Urothelium cell line (cell line): ENCODE measurements around the gene GJE1.

ENCODE experiments used
- DNase-seq: peaks from one replicate; pipeline ENCODE4 v3.0.0; 2011; ENCODE audit warnings: low spot score, mixed read lengths
- FAIRE-seq: peaks from 2 replicates; lab custom pipeline; 2011; peaks lifted over from hg19 to GRCh38; lab: Jason Lieb, UNC

The GJE1 gene

GRCh38 chr6:142162780-142163179, 30.1 kb downstream of the GJE1 start:
- DNase-seq (no peak), FAIRE-seq (no peak)

- DNase-seq (no peak), FAIRE-seq (no peak)
These were observed 32.5 kb downstream of the GJE1 start for GRCh38 chr6:142165227-142165626.

- FAIRE-seq, result no peak
These were observed 34.3 kb downstream of the GJE1 start for GRCh38 chr6:142167071-142167470.

GRCh38 chr6:142167486-142167885, 34.8 kb downstream of the GJE1 start:
- FAIRE-seq (no peak), DNase-seq (no peak)

More at GRCh38 chr6:142167071-142167470, 34.3 kb downstream of the GJE1 start:
- DNase-seq, result no peak

- FAIRE-seq (no peak), DNase-seq (no peak)
These were observed 38.6 kb downstream of the GJE1 start for GRCh38 chr6:142171351-142171750.

- DNase-seq (no peak), FAIRE-seq (no peak)
These were observed 40.0 kb downstream of the GJE1 start for GRCh38 chr6:142172758-142173157.

GRCh38 chr6:142173980-142174379, 41.3 kb downstream of the GJE1 start:
- FAIRE-seq, result no peak

GRCh38 chr6:142174703-142175102, 42.0 kb downstream of the GJE1 start:
- FAIRE-seq (no peak), DNase-seq (no peak)

More at GRCh38 chr6:142173980-142174379, 41.3 kb downstream of the GJE1 start:
- DNase-seq, result no peak

- FAIRE-seq (no peak), DNase-seq (no peak)
These were observed 45.4 kb downstream of the GJE1 start for GRCh38 chr6:142178129-142178528.

GRCh38 chr6:142182004-142182403, 49.3 kb downstream of the GJE1 start:
- FAIRE-seq (no peak), DNase-seq (no peak)

GRCh38 chr6:142183351-142183750, 50.6 kb downstream of the GJE1 start:
- no peak for FAIRE-seq
- no peak for DNase-seq

- DNase-seq (no peak), FAIRE-seq (no peak)
These were observed 51.6 kb downstream of the GJE1 start for GRCh38 chr6:142184307-142184706.
